ENCODE results near the gene MYO1B. TPM values are rescaled to one million over a fixed set of nuclear protein-coding genes. Genes with fewer than 3 reads are reported as not detected.

The MYO1B gene
- total and polyA plus RNA-seq, 10 of the 15 experiments (the other 5 are each of a cell fraction or from before 2014, with no cell fraction given) = 0.10 to 4.2 (median 1.6) TPM

DNA sequence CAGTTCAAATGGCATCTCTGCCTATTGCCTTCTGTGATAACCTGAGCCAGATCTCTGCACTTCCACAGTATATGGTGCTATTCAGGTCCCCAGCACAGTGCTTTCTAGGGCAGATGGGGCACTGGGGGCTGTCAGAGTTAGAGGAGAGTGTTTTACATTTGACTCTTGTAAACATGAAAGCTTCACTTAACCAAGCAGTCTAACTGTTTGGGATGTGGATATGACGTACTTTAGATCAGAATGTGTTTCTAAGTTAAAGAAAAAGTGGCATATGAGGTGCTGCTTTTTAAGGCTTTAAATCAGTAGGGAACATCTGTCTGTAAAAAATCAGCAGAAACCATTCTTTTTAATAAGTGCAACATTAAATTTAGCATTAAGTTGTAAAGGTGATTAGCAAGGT lies 75.7 kb downstream of the MYO1B start (continued):
- TF ChIP-seq ATF2 (IDR thresholded peaks at IDR 0.05; ENCODE audit: low read length) (no peak), PAX8 (IDR thresholded peaks at IDR 0.05) (no peak), TCF3 (IDR thresholded peaks at IDR 0.05; ENCODE audit: borderline replicate concordance, insufficient read depth, low read depth, low read length) (no peak), MXI1 (IDR thresholded peaks at IDR 0.05; ENCODE audit: low read depth, low read length) (no peak), RB1 (IDR thresholded peaks at IDR 0.05; ENCODE audit: borderline replicate concordance) (no peak), SMAD5 (IDR thresholded peaks at IDR 0.05; ENCODE audit: low read depth) (no peak), SREBF1 (IDR thresholded peaks at IDR 0.05; ENCODE audit: low read length) (no peak), ESRRA (IDR thresholded peaks at IDR 0.05; ENCODE audit: low read length) (no peak), ZSCAN29 (IDR thresholded peaks at IDR 0.05) (no peak), YY1 (IDR thresholded peaks at IDR 0.05; ENCODE audit: low read depth, low read length) (no peak), BRCA1 (IDR thresholded peaks at IDR 0.05; ENCODE audit: low read depth, low read length) (no peak)

DNA sequence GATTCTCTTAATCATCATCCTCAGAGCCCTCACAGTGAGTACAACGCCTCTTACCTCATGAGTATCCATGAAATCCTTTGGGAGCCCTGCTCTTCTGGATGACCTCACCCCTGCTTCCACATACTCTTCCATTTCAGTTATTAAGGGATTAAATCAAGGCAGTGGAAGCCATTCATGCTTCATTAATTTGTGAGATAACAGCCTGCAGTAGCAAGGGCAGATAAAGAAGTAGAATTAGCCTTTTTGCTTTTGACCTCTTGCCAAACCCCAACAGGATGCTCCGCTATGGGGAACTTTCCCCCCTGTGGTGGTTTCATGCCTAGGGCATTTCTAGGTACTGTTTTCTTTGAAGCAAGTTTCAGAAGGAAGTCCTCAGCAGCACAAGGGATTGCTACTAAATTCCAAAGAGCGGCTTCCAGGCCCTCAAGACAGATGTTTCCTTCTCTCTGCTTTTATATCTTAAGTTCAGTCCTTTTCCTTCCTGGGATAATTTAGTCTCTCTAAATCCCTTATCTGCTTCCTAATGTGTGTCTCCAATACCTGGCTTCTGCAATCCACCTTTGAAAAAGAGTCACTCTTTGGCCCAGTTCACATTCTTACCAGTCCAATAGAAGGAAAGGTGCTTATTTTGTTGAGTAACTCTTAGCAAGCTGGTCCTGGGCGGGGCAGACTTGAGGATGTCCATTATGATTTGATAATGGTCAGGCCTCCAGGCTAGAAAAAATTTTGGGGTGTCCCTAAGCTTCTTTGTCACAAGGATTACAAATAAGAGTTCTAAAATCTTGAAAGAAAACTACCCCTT lies 76.9 kb downstream of the MYO1B start:
- Histone ChIP-seq H3K79me2 (ENCODE audit: control insufficient read depth, insufficient read depth, low read length) (no peaks in the 10 kb centered on the region), H3K4me3 (no peak overlapping the region), H3K27me3 (replicated peaks in 1 of 2; ENCODE audit: control insufficient read depth in 2 of 2, insufficient read depth in 2 of 2, low read length in 1 of 2) (0 out of 4 replicates have a peak, but pooled peaks cover 0 to 6% of the 10 kb centered on the region in 2 experiments), H3K27ac (ENCODE audit: control insufficient read depth, insufficient read depth) (no peak overlapping the region), H2AFZ (ENCODE audit: control insufficient read depth, low read depth, low read length) (no peak overlapping the region), H3K36me3 (ENCODE audit: control insufficient read depth in 2 of 2, insufficient read depth in 2 of 2, low read length in 1 of 2) (no peaks in the 10 kb centered on the region), H3K4me2 (ENCODE audit: control insufficient read depth, insufficient read depth) (no peak overlapping the region), H3K9me3 (replicated peaks; ENCODE audit: control insufficient read depth, insufficient read depth, low read length) (no peaks in the 10 kb centered on the region), H4K20me1 (ENCODE audit: control insufficient read depth, insufficient read depth) (no peaks in the 10 kb centered on the region), H3K4me1 (ENCODE audit: control insufficient read depth, insufficient read depth, low read length) (peaks cover 4% of the 10 kb centered on the region; the same call in 1 of the 2 replicates), H3K9ac (ENCODE audit: control insufficient read depth, insufficient read depth, low read length) (no peak overlapping the region)
- ChIA-PET CTCF (no interaction called here), SMC1A (ENCODE audit: uncharacterized antibody, unreplicated experiment) (interaction anchor here (1.0 to 1.4 kb wide), 2 partner anchors 8 to 44 kb away, joined by 3 read pairs; no protein-coding TSS in a partner anchor), RAD21 (ENCODE audit: unreplicated experiment) (no interaction called here), POLR2A (no interaction called here)
- ATAC-seq = peak; percentile 62
- 0% methylated on average over 4 of the region's 4 CpGs for WGBS (ENCODE audit: insufficient coverage, insufficient replicate concordance, low lambda C conversion rate, missing lambda C conversion rate)
- TF ChIP-seq MYB (IDR thresholded peaks at IDR 0.05; ENCODE audit: borderline replicate concordance, low read depth, low read length) (no peak), NFIC (IDR thresholded peaks at IDR 0.05; ENCODE audit: low read depth, low read length) (peak; percentile 40; the same call in 1 of the 2 replicates), RUNX3 (IDR thresholded peaks at IDR 0.05; ENCODE audit: low read length) (peak; percentile 80), PRDM15 (CRISPR knock-in tag; IDR thresholded peaks at IDR 0.05) (no peak), EED (IDR thresholded peaks at IDR 0.05; ENCODE audit: low read depth) (peak; percentile 72), SIX5 (IDR thresholded peaks at IDR 0.05; ENCODE audit: low read depth, low read length, severe bottlenecking) (no peak), ESRRA (IDR thresholded peaks at IDR 0.05; ENCODE audit: low read length) (no peak)
- BruUV-seq (replicated peaks) = no TSS peak
- no peak for DNase-seq (ENCODE audit: low read depth, low spot score)
- intact Hi-C loops (cut with micrococcal nuclease; ENCODE audit: unreplicated experiment) (no loop called here), in situ Hi-C loops (cut with MboI) (no loop called here)
- no peak for FAIRE-seq

All from GM12878 (cell line).